Measurements from ENCODE around the gene EXOC3. TPM values are rescaled to one million over a fixed set of nuclear protein-coding genes. Genes with fewer than 3 reads are reported as not detected.

Gene EXOC3
- total and polyA plus RNA-seq, 2 of the 4 experiments (the other 2 are of a cell fraction) = 35.1 to 47.5 TPM

- in situ Hi-C loops (cut with MboI; ENCODE audit: low sequenced_read_pairs) (no loop called here), intact Hi-C loops (cut with micrococcal nuclease) (no loop called here), dilution Hi-C loops (cut with HindIII; ENCODE audit: low sequenced_read_pairs, unreplicated experiment) (no loop called here)
- ChIA-PET CTCF (no interaction called here), POLR2A (ENCODE audit: unreplicated experiment) (interaction anchor here (1.1 kb wide), 1 partner anchor 103 kb away, joined by 3 read pairs; the partner anchor contains the start of gene AHRR)
- Histone ChIP-seq H2BK120ac (ENCODE audit: low read depth, low read length) (peak overlapping the region; percentile 46; the same call in 1 of the 2 replicates), H3K4me3 (ENCODE audit: insufficient read depth, low read depth, low read length) (no peak overlapping the region), H3K9ac (ENCODE audit: low read depth, low read length) (no peak overlapping the region), H3K9me3 (ENCODE audit: control insufficient read depth, insufficient read depth, low read length) (no peaks in the 10 kb centered on the region), H3K79me1 (ENCODE audit: low read depth in 1 of 2, low read length in 2 of 2) (peaks cover 11 to 53% of the 10 kb centered on the region in 2 experiments), H3K18ac (ENCODE audit: low read depth, low read length) (peak overlapping the region; percentile 20; the same call in 1 of the 2 replicates), H2AFZ (replicated peaks; ENCODE audit: low read length, poor library complexity) (no peak overlapping the region), H4K20me1 (ENCODE audit: insufficient read depth, low read length) (no peaks in the 10 kb centered on the region; the same call in 1 of the 2 replicates), H2AK9ac (replicated peaks; ENCODE audit: low read depth, low read length, poor library complexity) (no peak overlapping the region), H2AK5ac (ENCODE audit: low read depth, low read length) (peak overlapping the region; percentile 57; the same call in 1 of the 2 replicates), H4K8ac (ENCODE audit: low read depth in 2 of 2, low read length in 2 of 2) (peak overlapping the region in 1 of 2 experiments; percentile 67; a peak in 2 of 4 replicates), H3K4ac (ENCODE audit: low read depth, low read length) (peak overlapping the region; percentile 70), H3K23ac (ENCODE audit: low read depth, low read length) (no peak overlapping the region), H3K56ac (ENCODE audit: extremely low read depth, insufficient read depth, low read length) (no peak overlapping the region; the same call in 1 of the 2 replicates), H2BK20ac (ENCODE audit: low read depth, low read length) (peak overlapping the region; percentile 27; the same call in 1 of the 2 replicates), H4K5ac (ENCODE audit: low read depth, low read length) (peak overlapping the region; percentile 75), H4K91ac (ENCODE audit: insufficient read depth, low read depth, low read length) (peak overlapping the region; percentile 66), H3K4me1 (ENCODE audit: control insufficient read depth, insufficient read depth, low read length) (peaks cover 5% of the 10 kb centered on the region), H2BK5ac (ENCODE audit: low read depth, low read length, poor library complexity, severe bottlenecking) (peak overlapping the region; percentile 81), H3K14ac (replicated peaks; ENCODE audit: low read depth, low read length) (no peak overlapping the region; the same call in 1 of the 2 replicates), H3K9me1 (ENCODE audit: insufficient read depth, low read length) (peaks cover 6% of the 10 kb centered on the region; the same call in 1 of the 2 replicates), H3K4me2 (ENCODE audit: low read depth, low read length) (no peak overlapping the region), H3K27me3 (ENCODE audit: control insufficient read depth, insufficient read depth, low read length) (no peaks in the 10 kb centered on the region), H2BK15ac (ENCODE audit: low read depth, low read length) (no peak overlapping the region), H3K27ac (ENCODE audit: insufficient read depth, low read length) (peak overlapping the region; percentile 33), H3K36me3 (ENCODE audit: control insufficient read depth, insufficient read depth, low read length) (peaks cover 64% of the 10 kb centered on the region)
- ATAC-seq (ENCODE audit: low read depth) (no peak; the same call in 1 of the 2 replicates), DNase-seq (peak; percentile 31)
- no TSS peak for BruUV-seq (replicated peaks)
- no CpG with 5 or more reads among the region's 11 CpGs for WGBS, 2 experiments (ENCODE audit: extremely low coverage in 2 of 2, insufficient read length in 1 of 2)
- TF ChIP-seq MAZ (IDR thresholded peaks at IDR 0.05; ENCODE audit: borderline replicate concordance, low read depth, low read length) (no peak), RAD21 (IDR thresholded peaks at IDR 0.05; ENCODE audit: low read length) (no peak), RCOR1 (IDR thresholded peaks at IDR 0.05; ENCODE audit: insufficient replicate concordance, low read length) (no peak), CTCF (conservative IDR thresholded peaks at IDR 0.05; ENCODE audit: low read depth, low read length) (no peak), USF2 (IDR thresholded peaks at IDR 0.05; ENCODE audit: low read depth, low read length) (no peak), BHLHE40 (IDR thresholded peaks at IDR 0.05; ENCODE audit: low read depth, low read length) (no peak), FOS (IDR thresholded peaks at IDR 0.05; ENCODE audit: low read depth, low read length) (no peak), ELK1 (IDR thresholded peaks at IDR 0.05; ENCODE audit: borderline replicate concordance, low read depth, low read length) (no peak), MAFK (IDR thresholded peaks at IDR 0.05; ENCODE audit: low read depth, low read length) (no peak), CHD1 (IDR thresholded peaks at IDR 0.05; ENCODE audit: low read depth, low read length) (no peak), SMC3 (IDR thresholded peaks at IDR 0.05; ENCODE audit: low read depth, low read length) (no peak), POLR2A (IDR thresholded peaks at IDR 0.05; ENCODE audit: low read depth, low read length) (no peak), CEBPB (IDR thresholded peaks at IDR 0.05; ENCODE audit: low read depth, low read length) (no peak), NFE2L2 (IDR thresholded peaks at IDR 0.05; ENCODE audit: low read depth, low read length) (no peak)
These were observed 18.5 kb upstream of the EXOC3 start for GRCh38 chr5:424301-425110.
